GM13976 (cell line): Measurements from ENCODE around the gene MS4A4E.

ENCODE experiments used
- DNase-seq: peaks from one replicate; pipeline ENCODE4 v3.0.0; 2012; ENCODE audit warnings: low spot score
- in situ Hi-C: fragments of 300-500 bp; cut with MboI; formaldehyde crosslinking; loops from one replicate; pipeline ENCODE4 v1.12.0; 2022; ENCODE audit warnings: low sequenced_read_pairs, mixed read lengths, inconsistent platforms; ENCODE audit not compliant: unreplicated experiment
- TF ChIP-seq, protein P1 (sequence below): IDR thresholded peaks from 2 replicates; pipeline ENCODE4 v1.5.1; 2012; ENCODE audit warnings: borderline replicate concordance, mild to moderate bottlenecking; ENCODE audit not compliant: insufficient read depth; ENCODE audit errors: extremely low read depth, missing control alignments, control extremely low read depth

MS4A4E gene

DNA sequence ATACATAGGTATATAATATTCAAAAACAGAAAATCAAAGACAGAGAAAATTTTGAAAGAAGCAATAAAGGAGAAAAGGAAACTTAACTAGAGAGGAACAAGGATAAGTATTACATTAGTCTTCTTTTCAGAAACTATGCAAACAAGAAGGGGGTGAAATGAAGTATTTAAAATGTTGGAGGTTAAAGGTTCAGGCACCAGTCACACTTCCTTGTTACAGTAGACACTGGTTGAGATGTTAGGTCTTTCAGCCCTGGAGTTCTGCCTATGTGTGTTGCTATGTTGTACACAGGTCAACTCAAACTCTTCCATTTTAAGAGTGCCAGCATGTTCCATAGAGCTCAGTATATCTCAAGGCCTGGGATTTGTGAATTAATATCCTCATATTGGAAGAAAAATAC lies 31.5 kb upstream of the MS4A4E start:
- in situ Hi-C loops: loop anchor here (10.0 to 25.0 kb wide), 2 partner anchors 70 to 213 kb away; partner anchors contain the start of gene MS4A12
- TF ChIP-seq, protein P1, sequence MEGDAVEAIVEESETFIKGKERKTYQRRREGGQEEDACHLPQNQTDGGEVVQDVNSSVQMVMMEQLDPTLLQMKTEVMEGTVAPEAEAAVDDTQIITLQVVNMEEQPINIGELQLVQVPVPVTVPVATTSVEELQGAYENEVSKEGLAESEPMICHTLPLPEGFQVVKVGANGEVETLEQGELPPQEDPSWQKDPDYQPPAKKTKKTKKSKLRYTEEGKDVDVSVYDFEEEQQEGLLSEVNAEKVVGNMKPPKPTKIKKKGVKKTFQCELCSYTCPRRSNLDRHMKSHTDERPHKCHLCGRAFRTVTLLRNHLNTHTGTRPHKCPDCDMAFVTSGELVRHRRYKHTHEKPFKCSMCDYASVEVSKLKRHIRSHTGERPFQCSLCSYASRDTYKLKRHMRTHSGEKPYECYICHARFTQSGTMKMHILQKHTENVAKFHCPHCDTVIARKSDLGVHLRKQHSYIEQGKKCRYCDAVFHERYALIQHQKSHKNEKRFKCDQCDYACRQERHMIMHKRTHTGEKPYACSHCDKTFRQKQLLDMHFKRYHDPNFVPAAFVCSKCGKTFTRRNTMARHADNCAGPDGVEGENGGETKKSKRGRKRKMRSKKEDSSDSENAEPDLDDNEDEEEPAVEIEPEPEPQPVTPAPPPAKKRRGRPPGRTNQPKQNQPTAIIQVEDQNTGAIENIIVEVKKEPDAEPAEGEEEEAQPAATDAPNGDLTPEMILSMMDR: no peak
- DNase-seq: no peak

- in situ Hi-C loops: loop anchor here (10.0 to 25.0 kb wide), 2 partner anchors 222 to 369 kb away; partner anchors contain the start of gene MS4A12
- TF ChIP-seq, protein P1: peak; percentile 36
Observed at GRCh38 chr11:60265373-60266214, 22.7 kb upstream of the MS4A4E start.

GRCh38 chr11:60264644-60265043 lies 21.7 kb upstream of the MS4A4E start:
- TF ChIP-seq, protein P1: no peak
- in situ Hi-C loops: loop anchor here (10.0 to 25.0 kb wide), 2 partner anchors 223 to 370 kb away; partner anchors contain the start of gene MS4A12
- no peak for DNase-seq

More at GRCh38 chr11:60265373-60266214, 22.7 kb upstream of the MS4A4E start:
- DNase-seq: peak; percentile 29

GRCh38 chr11:60263402-60263801 lies 20.5 kb upstream of the MS4A4E start:
- TF ChIP-seq, protein P1: no peak
- in situ Hi-C loops: loop anchor here (10.0 to 25.0 kb wide), 2 partner anchors 224 to 371 kb away; partner anchors contain the start of gene MS4A12
- no peak for DNase-seq

DNA sequence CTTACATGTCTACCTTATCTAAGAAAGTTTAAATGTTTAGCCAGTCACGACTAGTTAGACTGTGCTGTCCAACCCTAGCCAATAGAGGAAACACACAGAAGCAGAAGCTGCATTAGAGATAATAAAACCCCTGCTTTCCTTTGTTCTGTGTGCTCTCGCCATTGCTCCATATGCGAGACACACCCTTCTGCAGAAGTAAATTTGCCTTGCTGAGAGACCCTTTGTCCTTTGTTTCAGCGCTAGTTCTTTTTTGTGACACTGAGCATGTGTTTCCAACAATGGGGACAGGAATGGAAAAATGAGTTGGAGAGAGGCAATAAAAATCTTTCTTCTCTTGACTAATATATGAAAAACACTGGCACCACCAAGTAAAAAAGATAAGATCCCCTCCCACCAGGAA lies 18.1 kb upstream of the MS4A4E start:
- in situ Hi-C loops: loop anchor here (10.0 to 25.0 kb wide), 2 partner anchors 226 to 374 kb away; partner anchors contain the start of gene MS4A12
- DNase-seq: no peak
- TF ChIP-seq, protein P1: no peak

- TF ChIP-seq, protein P1: no peak
- no peak for DNase-seq
- in situ Hi-C loops: loop anchor here (10.0 to 25.0 kb wide), 2 partner anchors 229 to 433 kb away; partner anchors contain the start of gene MS4A12
Observed at GRCh38 chr11:60257956-60258722, 15.2 kb upstream of the MS4A4E start.
